ENCODE results near the gene AUTS2.

The AUTS2 gene

GRCh38 chr7:70353330-70353945 is 755.2 kb downstream of the AUTS2 start:
- TF ChIP-seq EZH2 (IDR thresholded peaks at IDR 0.05; ENCODE audit: borderline replicate concordance, low read length) (no peak), CTCF (IDR thresholded peaks at IDR 0.05; ENCODE audit: low read length) (no peak)
- H3K4me3 ChIP-seq (ENCODE audit: low read depth, low read length, poor library complexity, severe bottlenecking): no peak overlapping the region
- no peak overlapping the region for H3K9ac ChIP-seq (ENCODE audit: low read length)
- H3K27ac ChIP-seq (ENCODE audit: low read depth, low read length, poor library complexity, severe bottlenecking): no peak overlapping the region
- no peaks in the 10 kb centered on the region for H3K27me3 ChIP-seq (ENCODE audit: insufficient read depth, low read length)
- H3K9me3 ChIP-seq (ENCODE audit: low read length): no peaks in the 10 kb centered on the region
- H3F3A ChIP-seq (ENCODE audit: insufficient read depth, low read length): no peaks in the 10 kb centered on the region
- no peaks in the 10 kb centered on the region for H3K79me2 ChIP-seq (ENCODE audit: insufficient read depth, low read length)
- no peaks in the 10 kb centered on the region for H3K9me2 ChIP-seq (ENCODE audit: low read depth, low read length)
- no peak overlapping the region for H2AFZ ChIP-seq (ENCODE audit: low read length)
- H4K20me1 ChIP-seq (ENCODE audit: insufficient read depth, low read length): no peaks in the 10 kb centered on the region
- no peaks in the 10 kb centered on the region for H3K4me1 ChIP-seq (ENCODE audit: insufficient read depth, low read length, severe bottlenecking)
- no peak overlapping the region for H3K4me2 ChIP-seq (ENCODE audit: low read length)
- H3K36me3 ChIP-seq (ENCODE audit: insufficient read depth, low read length): no peaks in the 10 kb centered on the region

GRCh38 chr7:70353946-70354335 is 755.7 kb downstream of the AUTS2 start:
- Histone ChIP-seq H3K9ac (ENCODE audit: low read length) (no peak overlapping the region), H3K36me3 (ENCODE audit: insufficient read depth, low read length) (no peaks in the 10 kb centered on the region), H3K27ac (ENCODE audit: low read depth, low read length, poor library complexity, severe bottlenecking) (no peak overlapping the region), H3K27me3 (ENCODE audit: insufficient read depth, low read length) (no peaks in the 10 kb centered on the region), H3K9me3 (ENCODE audit: low read length) (no peaks in the 10 kb centered on the region), H4K20me1 (ENCODE audit: insufficient read depth, low read length) (no peaks in the 10 kb centered on the region), H3F3A (ENCODE audit: insufficient read depth, low read length) (no peaks in the 10 kb centered on the region), H2AFZ (ENCODE audit: low read length) (no peak overlapping the region), H3K9me2 (ENCODE audit: low read depth, low read length) (no peaks in the 10 kb centered on the region), H3K79me2 (ENCODE audit: insufficient read depth, low read length) (no peaks in the 10 kb centered on the region), H3K4me1 (ENCODE audit: insufficient read depth, low read length, severe bottlenecking) (no peaks in the 10 kb centered on the region), H3K4me3 (ENCODE audit: low read depth, low read length, poor library complexity, severe bottlenecking) (no peak overlapping the region), H3K4me2 (ENCODE audit: low read length) (no peak overlapping the region)
- TF ChIP-seq CTCF (IDR thresholded peaks at IDR 0.05; ENCODE audit: low read length): no peak
- no peak for TF ChIP-seq EZH2 (IDR thresholded peaks at IDR 0.05; ENCODE audit: borderline replicate concordance, low read length)

GRCh38 chr7:70354409-70355169 is 756.3 kb downstream of the AUTS2 start:
- Histone ChIP-seq H3K27me3 (ENCODE audit: insufficient read depth, low read length) (no peaks in the 10 kb centered on the region), H3K9ac (ENCODE audit: low read length) (no peak overlapping the region), H3K9me2 (ENCODE audit: low read depth, low read length) (no peaks in the 10 kb centered on the region), H3K4me2 (ENCODE audit: low read length) (no peak overlapping the region), H3K4me1 (ENCODE audit: insufficient read depth, low read length, severe bottlenecking) (no peaks in the 10 kb centered on the region), H3K79me2 (ENCODE audit: insufficient read depth, low read length) (no peaks in the 10 kb centered on the region), H3K9me3 (ENCODE audit: low read length) (no peaks in the 10 kb centered on the region), H3K36me3 (ENCODE audit: insufficient read depth, low read length) (no peaks in the 10 kb centered on the region), H3F3A (ENCODE audit: insufficient read depth, low read length) (no peaks in the 10 kb centered on the region), H4K20me1 (ENCODE audit: insufficient read depth, low read length) (no peaks in the 10 kb centered on the region), H3K27ac (ENCODE audit: low read depth, low read length, poor library complexity, severe bottlenecking) (no peak overlapping the region), H2AFZ (ENCODE audit: low read length) (no peak overlapping the region), H3K4me3 (ENCODE audit: low read depth, low read length, poor library complexity, severe bottlenecking) (no peak overlapping the region)
- TF ChIP-seq EZH2 (IDR thresholded peaks at IDR 0.05; ENCODE audit: borderline replicate concordance, low read length): no peak
- no peak for TF ChIP-seq CTCF (IDR thresholded peaks at IDR 0.05; ENCODE audit: low read length)

All from OCI-LY1 (cell line).